ENCODE data around the gene USHBP1.

GRCh38 chr19:17296976-17297375 lies 32.4 kb upstream of the USHBP1 start:
- TF ChIP-seq CTCF (IDR thresholded peaks at IDR 0.05) (no peak), POLR2A (IDR thresholded peaks at IDR 0.05) (no peak)

Measured in lower leg skin (tissue), 3 donors.